Left renal cortex interstitium (tissue), 4 donors: ENCODE results near the gene ETFB. TPM values are rescaled to one million over a fixed set of nuclear protein-coding genes. Genes with fewer than 3 reads are reported as not detected.

Experiments
- DNase-seq, 4 donors: peaks; one replicate each; pipeline ENCODE4 v3.0.0-alpha.2; 2013; ENCODE audit warnings: low read depth in 4 of 4, low spot score in 2 of 4, missing footprints in 1 of 4
- polyA plus RNA-seq, 4 donors: library from polyadenylated mRNA; unstranded; fragments of 120-200 nt; gene quantifications; one replicate each; pipeline ENCODE4 v1.2.1, GENCODE V29; 2013; ENCODE audit not compliant: insufficient read length in 4 of 4

Gene ETFB
- polyA plus RNA-seq, 4 donors = 130 to 152 (median 143) TPM

GRCh38 chr19:51331193-51331592 is 35.0 kb downstream of the ETFB start:
- no peak for DNase-seq

GRCh38 chr19:51330366-51330765 is 35.8 kb downstream of the ETFB start:
- no peak for DNase-seq

GRCh38 chr19:51329411-51329810 is 36.8 kb downstream of the ETFB start:
- DNase-seq = no peak

- no peak for DNase-seq
These were observed 38.9 kb downstream of the ETFB start for GRCh38 chr19:51327066-51328001.

- DNase-seq = no peak
These were observed 39.7 kb downstream of the ETFB start for GRCh38 chr19:51326216-51327065.

GRCh38 chr19:51325161-51325976 is 40.8 kb downstream of the ETFB start:
- no peak for DNase-seq

- DNase-seq = no peak
These were observed 42.1 kb downstream of the ETFB start for GRCh38 chr19:51324167-51324481.

- no peak for DNase-seq
These were observed 42.6 kb downstream of the ETFB start for GRCh38 chr19:51323481-51324166.

- DNase-seq = no peak
These were observed 44.4 kb downstream of the ETFB start for GRCh38 chr19:51321799-51322198.

- DNase-seq = no peak
These were observed 45.9 kb downstream of the ETFB start for GRCh38 chr19:51320280-51320657.

GRCh38 chr19:51319649-51320279 is 46.4 kb downstream of the ETFB start:
- DNase-seq = no peak

GRCh38 chr19:51318687-51319648 is 47.2 kb downstream of the ETFB start:
- DNase-seq = no peak

GRCh38 chr19:51317968-51318367 is 48.2 kb downstream of the ETFB start:
- DNase-seq = no peak

- no peak for DNase-seq
These were observed 48.8 kb downstream of the ETFB start for GRCh38 chr19:51317376-51317775.

- DNase-seq = no peak
These were observed 49.5 kb downstream of the ETFB start for GRCh38 chr19:51316688-51317087.

GRCh38 chr19:51311351-51312257 is 54.6 kb downstream of the ETFB start, which contains the start of gene IGLON5:
IGLON5 (plus strand) TSS chr19:51311644; CDS start chr19:51311848, 204 bp downstream.
- DNase-seq = no peak

GRCh38 chr19:51305479-51305878 is 60.7 kb downstream of the ETFB start:
- no peak for DNase-seq
